HG02943 (cell line): ENCODE results near the gene SQSTM1.
"Not testable (repeated sequence)": the region's sequence is repeated elsewhere in the genome, so short reads cannot be mapped to it uniquely, and the experiment has no call there.

ENCODE experiments used
- ATAC-seq: cut with Tn5 transposase; IDR thresholded peaks from one replicate; pipeline ENCODE4 v1.9.1; 2021; ENCODE audit warnings: mild to moderate bottlenecking, low read depth, moderate library complexity; ENCODE audit not compliant: unreplicated experiment

SQSTM1 gene

GRCh38 chr5:179871533-179871932 lies 50.8 kb downstream of the SQSTM1 start:
- ATAC-seq = not testable (repeated sequence)

GRCh38 chr5:179872055-179872827 lies 51.5 kb downstream of the SQSTM1 start:
- ATAC-seq = no peak

- no peak for ATAC-seq
Measured at GRCh38 chr5:179872828-179873575, 52.3 kb downstream of the SQSTM1 start.

- ATAC-seq = no peak
Measured at GRCh38 chr5:179873588-179874110, 52.9 kb downstream of the SQSTM1 start.

- no peak for ATAC-seq
Measured at GRCh38 chr5:179874136-179874535, 53.4 kb downstream of the SQSTM1 start.

GRCh38 chr5:179874536-179875292 lies 54.0 kb downstream of the SQSTM1 start:
- ATAC-seq = no peak

GRCh38 chr5:179875741-179876609 lies 55.3 kb downstream of the SQSTM1 start:
- ATAC-seq = no peak

- no peak for ATAC-seq
Measured at GRCh38 chr5:179876610-179876952, 55.9 kb downstream of the SQSTM1 start.

- no peak for ATAC-seq
Measured at GRCh38 chr5:179878222-179879002, 57.7 kb downstream of the SQSTM1 start.

GRCh38 chr5:179879003-179879689 lies 58.4 kb downstream of the SQSTM1 start:
- no peak for ATAC-seq

- no peak for ATAC-seq
Measured at GRCh38 chr5:179879690-179880010, 58.9 kb downstream of the SQSTM1 start.

GRCh38 chr5:179880066-179880650 lies 59.5 kb downstream of the SQSTM1 start:
- ATAC-seq = no peak

- no peak for ATAC-seq
Measured at GRCh38 chr5:179880848-179881590, 60.3 kb downstream of the SQSTM1 start.

- ATAC-seq = no peak
Measured at GRCh38 chr5:179882338-179882737, 61.6 kb downstream of the SQSTM1 start.

- no peak for ATAC-seq
Measured at GRCh38 chr5:179883163-179883562, 62.5 kb downstream of the SQSTM1 start.

GRCh38 chr5:179885491-179886090 lies 64.9 kb downstream of the SQSTM1 start:
- no peak for ATAC-seq

- no peak for ATAC-seq
Measured at GRCh38 chr5:179886190-179886911, 65.6 kb downstream of the SQSTM1 start.
